CD4-positive, alpha-beta T cell treated with Interleukin-1 beta for 1 hour (primary cell): ENCODE data around the gene XRRA1.
A peak's percentile ranks its signal among the peaks of the same experiment; 100 is the strongest.
"Not testable (repeated sequence)": the region's sequence is repeated elsewhere in the genome, so short reads cannot be mapped to it uniquely, and the experiment has no call there.

ENCODE experiments used
- DNase-seq, 2 donors: peaks; one replicate each; pipeline ENCODE4 v3.0.0-alpha.2; 2020 to 2022

The XRRA1 gene, protein sequence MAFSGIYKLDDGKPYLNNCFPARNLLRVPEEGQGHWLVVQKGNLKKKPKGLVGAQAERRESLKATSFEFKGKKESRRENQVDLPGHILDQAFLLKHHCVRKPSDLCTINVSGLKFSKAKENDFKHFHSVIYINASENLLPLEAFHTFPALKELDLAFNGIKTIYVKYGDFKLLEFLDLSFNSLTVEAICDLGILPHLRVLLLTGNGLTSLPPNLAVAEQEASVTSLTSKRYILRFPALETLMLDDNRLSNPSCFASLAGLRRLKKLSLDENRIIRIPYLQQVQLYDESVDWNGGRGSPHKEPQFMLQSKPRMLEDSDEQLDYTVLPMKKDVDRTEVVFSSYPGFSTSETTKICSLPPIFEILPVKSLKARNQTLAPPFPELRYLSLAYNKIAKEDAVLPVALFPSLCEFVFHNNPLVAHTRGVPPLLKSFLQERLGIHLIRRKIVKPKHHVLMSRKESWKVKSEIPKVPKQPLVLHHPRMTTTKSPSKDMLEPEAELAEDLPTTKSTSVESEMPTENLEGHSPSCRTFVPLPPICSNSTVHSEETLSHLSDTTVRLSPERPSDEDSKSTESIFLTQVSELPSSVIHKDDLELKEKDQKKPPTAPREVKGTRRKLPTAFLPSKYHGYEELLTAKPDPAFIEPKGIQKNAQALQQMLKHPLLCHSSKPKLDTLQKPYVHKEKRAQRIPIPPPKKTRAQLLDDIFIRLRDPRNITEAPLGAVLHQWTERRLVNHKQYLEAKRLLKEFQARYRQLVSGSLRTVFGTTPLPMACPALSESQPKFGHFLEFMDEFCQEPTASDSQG

DNA sequence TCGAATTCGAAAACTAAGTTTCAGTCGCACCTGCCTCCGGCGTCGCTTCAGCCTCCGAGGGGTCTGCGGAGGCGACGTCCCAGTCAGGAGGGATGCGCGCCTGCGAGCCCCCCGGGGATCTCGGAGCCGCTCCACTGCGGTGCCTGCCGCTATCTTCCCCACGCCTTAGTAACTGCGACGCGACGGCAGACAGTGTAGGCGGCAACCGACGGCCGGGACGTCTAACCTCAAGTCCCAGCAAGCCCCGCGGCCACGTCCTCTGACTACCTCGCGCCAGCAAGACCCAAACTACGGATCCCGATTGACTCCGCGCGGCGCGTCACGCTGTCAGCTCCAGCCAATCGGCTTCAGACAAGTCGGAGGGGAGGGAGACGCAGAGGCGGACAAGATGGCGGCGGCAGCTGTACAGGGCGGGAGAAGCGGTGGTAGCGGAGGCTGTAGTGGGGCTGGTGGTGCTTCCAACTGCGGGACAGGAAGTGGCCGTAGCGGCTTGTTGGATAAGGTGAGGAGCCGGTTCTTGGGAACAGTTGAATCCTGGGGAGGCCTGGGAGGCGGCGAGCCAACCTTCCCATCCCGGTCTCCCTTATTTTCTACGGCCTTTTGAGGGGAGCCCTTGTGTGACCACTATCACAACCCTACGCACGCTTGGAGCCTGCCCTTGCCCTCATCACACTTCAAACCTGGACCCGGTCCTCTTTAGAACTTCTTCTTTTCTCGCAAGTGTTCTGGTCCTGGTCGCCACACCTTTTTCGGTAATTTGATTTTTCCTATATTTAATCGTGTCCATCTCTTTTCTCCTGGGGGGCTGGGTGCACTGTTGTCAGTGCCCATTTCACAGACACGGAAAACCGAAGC lies at the start of gene XRRA1, which contains the start of gene SPCS2:
Gene XRRA1, minus strand, starts transcription at position 194 of the 855 bp plus-strand sequence. CDS start 8,213 bp downstream, outside the sequence.
Gene SPCS2, plus strand, starts transcription at position 369 of the 855 bp plus-strand sequence. Its CDS starts 20 bp downstream, at position 389.
- DNase-seq: peak; percentile 98

DNA sequence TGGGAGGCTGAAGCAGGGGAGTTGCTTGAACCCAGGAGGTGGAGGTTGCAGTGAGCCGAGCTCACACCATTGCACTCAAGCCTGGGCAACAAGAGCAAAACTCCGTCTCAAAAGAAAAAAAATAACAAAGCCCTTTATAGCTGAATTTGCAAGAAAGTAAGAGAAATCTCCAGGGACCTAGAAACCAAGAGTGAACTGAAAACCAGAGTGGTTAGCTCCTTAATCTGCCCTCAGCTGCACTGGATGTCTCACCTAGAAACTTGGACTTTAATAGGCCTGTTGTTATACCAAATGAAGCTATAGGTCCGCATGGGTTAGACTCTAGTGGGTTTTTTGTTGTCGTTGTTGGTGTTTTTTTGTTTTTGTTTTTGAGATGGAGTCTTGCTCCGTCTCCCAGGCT lies 44.0 kb upstream of the XRRA1 start:
- no peak for DNase-seq

- DNase-seq: no peak
Measured at GRCh38 chr11:74990941-74991340, 42.0 kb upstream of the XRRA1 start.

DNA sequence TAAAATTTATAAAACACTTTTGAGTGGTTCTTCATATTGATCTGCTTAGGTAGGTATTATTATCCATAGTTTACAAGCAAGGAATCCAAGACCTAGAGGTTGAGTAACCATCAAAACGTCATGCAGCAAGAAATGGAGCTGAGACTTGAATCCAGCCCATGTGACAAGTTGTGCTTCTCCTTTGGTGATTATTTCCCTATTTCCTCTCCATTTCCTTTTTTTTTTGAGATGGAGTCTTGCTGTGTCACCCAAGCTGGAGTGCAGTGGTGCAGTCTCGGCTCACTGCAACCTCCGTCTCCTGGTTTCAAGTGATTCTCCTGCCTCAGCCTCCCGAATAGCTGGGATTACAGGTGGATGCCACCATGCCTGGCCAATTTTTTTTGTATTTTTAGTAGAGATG lies 41.3 kb upstream of the XRRA1 start:
- DNase-seq: peak in 1 of 2 donors; percentile 5

- peak in 1 of 2 donors; percentile 21 for DNase-seq
Measured at GRCh38 chr11:74989260-74989638, 40.4 kb upstream of the XRRA1 start.

- peak; percentile 83 to 84 for DNase-seq
Measured at GRCh38 chr11:74988541-74989259, 39.8 kb upstream of the XRRA1 start, which contains the start of gene NEU3. Gene NEU3, plus strand, starts transcription at chr11:74988933. Its CDS starts 128 bp downstream, at chr11:74989061.

DNA sequence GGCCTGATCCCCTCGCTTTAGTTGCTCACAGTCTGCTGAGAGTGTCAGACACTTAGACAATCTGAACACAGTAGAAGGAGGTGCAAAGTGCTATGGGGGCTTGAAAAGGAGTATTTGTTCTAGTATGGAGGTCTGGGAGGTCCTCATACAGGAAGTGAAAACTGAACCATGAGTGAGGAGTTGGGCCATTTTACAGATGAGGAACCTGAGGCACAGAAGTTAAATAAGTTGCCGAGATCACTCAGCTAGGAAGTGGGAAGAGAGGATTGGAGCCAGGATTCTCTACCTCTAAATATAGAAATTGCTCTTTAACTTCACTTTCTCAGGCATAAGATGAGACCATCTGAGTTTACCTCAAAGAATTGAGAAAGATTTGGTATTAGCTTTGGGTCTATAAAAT lies 35.8 kb upstream of the XRRA1 start:
- DNase-seq: no peak

DNA sequence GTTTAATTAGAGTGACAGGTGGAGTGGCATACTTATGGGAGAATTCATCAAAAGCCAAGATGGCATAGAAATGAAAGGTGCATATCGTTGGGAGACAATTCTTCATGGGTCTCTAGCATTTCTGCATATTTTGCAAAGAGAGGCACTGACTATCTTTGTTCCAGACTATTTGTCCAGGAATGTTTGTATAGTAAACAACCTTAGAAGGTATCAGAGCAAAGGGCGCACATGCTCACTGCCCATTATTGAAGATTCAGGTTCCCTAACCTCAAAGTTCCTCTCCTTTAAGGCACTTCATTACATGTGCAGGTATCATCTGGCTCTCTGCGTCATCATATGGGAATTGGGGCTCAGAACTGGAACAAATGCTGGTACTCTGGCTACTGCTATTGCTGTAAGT lies 35.2 kb upstream of the XRRA1 start:
- DNase-seq: no peak

GRCh38 chr11:74981888-74982287 lies 33.0 kb upstream of the XRRA1 start:
- no peak for DNase-seq

DNA sequence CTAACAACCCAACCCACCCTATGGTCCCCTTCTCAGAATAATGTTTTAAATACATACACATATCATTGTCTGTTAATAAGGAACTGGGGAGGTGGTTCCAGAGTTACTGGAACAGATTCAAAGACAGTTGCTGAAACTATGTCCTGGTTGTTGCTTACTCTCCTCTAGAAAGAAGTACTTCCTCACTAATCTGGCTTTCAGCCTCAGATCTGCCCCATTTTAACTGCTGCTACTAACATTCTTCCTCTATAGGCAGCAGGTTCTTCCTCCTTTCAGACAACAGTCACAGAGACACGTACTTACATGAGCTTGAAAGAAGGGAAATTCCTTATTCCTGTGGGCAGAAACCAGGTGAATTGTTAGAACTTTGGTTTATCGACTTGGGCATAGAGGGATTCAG lies 31.7 kb upstream of the XRRA1 start:
- no peak for DNase-seq

DNA sequence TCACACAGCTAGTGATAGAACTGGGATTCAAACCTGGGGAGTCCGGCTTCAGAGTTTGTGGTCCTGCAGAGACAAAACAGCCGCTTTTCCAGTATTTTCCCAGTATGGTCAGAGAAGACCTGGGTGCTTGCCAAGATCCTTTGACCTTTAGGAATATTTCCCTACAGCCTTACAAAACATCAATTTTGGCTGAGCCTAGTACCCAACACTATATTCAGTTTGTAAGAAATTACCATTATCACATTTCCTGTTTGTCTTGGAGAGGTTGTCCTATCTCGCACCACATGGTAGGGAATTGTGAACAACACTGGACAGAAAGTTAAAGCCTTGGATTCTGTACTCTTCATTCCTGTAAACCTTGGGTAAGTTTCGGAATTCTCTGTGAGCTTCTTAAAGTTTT lies 29.1 kb upstream of the XRRA1 start:
- DNase-seq: no peak

DNA sequence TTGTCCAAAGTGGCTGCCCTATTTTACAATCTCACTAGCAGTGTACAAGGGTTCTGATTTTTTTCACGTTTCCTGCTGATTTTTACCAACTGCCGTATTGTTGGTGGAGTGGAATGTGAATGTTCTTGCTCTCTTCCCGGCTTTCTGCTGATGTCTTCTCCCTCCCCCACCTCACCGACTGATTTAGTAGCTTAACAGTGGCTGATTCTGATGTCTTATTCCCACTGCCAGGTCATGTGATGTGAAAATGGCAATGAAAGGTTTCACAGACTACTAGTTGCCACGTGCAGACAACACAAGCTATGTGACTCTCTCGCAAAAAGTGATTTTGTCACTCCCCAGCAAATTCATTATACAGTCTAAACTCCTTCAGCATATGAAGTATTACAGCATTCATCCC lies 22.5 kb upstream of the XRRA1 start:
- DNase-seq: no peak

GRCh38 chr11:74970852-74971395 lies 22.0 kb upstream of the XRRA1 start:
- DNase-seq: no peak

GRCh38 chr11:74966651-74967050 lies 17.8 kb upstream of the XRRA1 start:
- DNase-seq: no peak

GRCh38 chr11:74960128-74960527 lies 11.2 kb upstream of the XRRA1 start:
- DNase-seq: not testable (repeated sequence)

DNA sequence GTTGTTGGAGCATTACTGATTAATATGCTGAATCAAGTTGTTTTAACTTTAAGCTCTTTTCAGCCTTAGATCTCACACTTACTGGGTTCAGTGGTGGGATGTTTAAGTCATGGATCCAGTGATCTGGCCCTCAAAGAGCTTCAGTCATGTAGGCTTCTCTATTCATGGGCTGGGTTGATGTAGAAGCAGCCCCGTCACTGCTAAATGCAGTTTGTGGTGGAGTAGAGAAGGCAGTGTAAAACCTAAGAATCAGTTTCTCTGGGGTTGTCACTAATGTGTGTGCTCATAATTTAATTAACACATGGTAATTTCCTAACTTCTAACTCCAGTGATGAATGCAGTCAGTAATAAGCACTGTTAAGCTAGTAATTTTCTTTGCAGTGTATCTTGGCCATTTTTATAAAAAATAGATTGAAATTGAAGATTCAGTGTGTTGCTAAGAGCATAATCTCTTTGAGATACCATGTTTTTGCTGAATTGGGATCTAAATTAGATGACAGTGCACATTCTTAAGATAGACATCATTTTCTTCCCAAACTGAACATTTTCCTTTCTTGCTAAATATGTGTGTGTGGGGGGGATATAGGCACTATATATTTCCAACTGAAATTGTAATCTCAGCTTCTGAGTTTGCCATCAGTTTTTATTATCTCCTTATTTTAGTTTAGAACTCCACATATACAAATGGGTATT lies 9.2 kb upstream of the XRRA1 start:
- DNase-seq: no peak

DNA sequence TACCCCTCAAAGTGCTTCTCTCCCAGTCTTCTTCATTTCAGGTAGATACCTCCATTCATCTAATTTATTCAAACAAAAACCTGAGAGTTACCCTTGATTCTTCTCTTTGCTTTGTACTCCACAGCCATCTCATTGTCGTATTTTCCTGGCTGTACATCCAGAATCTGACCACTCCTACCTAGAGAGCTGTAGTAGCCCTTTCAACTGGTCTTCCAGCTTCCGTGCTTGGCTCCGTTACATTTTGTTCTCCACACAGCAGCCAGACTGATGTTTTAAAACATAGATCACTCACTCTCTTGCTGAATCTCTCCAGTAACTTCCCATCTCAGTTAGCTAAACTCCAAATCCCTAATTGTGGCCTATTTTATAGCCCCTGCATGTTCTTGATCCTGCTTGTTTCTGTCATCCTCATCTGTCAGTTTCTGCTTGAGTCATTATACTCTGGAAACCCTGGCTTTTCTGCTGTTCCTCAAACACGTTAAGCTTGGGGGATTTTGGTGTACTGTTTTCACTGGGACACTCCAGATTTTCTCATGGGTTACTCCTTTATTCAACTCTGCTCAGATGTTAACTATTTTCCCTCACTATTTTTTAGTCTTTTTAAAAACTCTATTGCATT lies 7.6 kb upstream of the XRRA1 start:
- DNase-seq: no peak

GRCh38 chr11:74954199-74954598 lies 5.3 kb upstream of the XRRA1 start:
- DNase-seq: no peak

DNA sequence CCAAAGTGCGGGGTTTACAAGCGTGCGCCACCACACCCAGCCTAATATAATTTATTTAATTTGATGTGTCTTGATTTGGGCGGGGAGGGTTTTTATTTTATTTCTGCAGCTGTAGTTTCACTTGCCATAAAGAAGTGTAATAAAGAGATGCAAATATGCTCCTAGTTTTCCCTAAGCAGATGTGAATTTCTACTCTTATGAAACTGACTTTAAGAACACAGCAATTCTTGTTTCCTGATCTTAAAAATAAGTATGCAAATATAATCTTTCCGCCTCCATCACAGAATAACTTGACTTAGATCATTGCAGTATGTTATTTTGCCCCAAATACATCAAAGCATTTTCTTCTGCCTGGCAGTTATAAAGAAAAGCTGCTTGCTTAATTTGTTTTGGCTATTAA lies 4.6 kb upstream of the XRRA1 start:
- DNase-seq: no peak

GRCh38 chr11:74952752-74953151 lies 3.9 kb upstream of the XRRA1 start:
- DNase-seq: no peak

DNA sequence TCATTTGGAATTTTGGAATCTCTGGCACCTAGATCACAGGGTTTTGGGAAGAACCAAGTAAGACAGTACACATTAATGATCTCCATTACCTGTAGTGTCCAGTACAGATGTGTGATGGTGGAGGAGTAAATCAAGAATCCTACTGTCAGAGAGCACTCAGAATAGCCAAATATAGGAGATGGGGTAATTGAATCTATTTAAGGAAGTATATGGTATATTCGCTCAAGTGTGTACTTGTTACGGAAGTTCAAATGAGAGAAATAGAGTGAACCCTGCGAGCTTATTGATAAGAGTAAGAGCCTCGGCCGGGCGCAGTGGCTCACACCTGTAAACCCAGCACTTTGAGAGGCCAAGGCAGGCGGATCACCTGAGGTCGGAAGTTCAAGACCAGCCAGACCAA lies 2.3 kb upstream of the XRRA1 start:
- DNase-seq: no peak
